K562 (cell line): ENCODE data around the gene IGFALS. TPM values are rescaled to one million over a fixed set of nuclear protein-coding genes. Genes with fewer than 3 reads are reported as not detected.

Experiments
- DNMT1 ChIP-seq: fragments of 450-650 bp; IDR thresholded peaks from 2 replicates; pipeline ENCODE4 v1.6.1; 2016; ENCODE audit warnings: antibody characterized with exemption, mild to moderate bottlenecking
- FIP1L1 ChIP-seq: fragments of 200-400 bp; formaldehyde crosslinking; IDR thresholded peaks from 2 replicates; pipeline ENCODE4 v1.6.1; 2018; ENCODE audit warnings: mild to moderate bottlenecking, low read depth, low read length; ENCODE audit not compliant: poor library complexity, severe bottlenecking
- GATAD2B ChIP-seq: fragments of 450-650 bp; IDR thresholded peaks from 2 replicates; pipeline ENCODE4 v1.6.1; 2017; ENCODE audit warnings: mild to moderate bottlenecking, borderline replicate concordance
- MCM5 ChIP-seq: fragments of 450-650 bp; IDR thresholded peaks from 2 replicates; pipeline ENCODE4 v1.6.1; 2016; ENCODE audit warnings: low read depth
- MTA3 ChIP-seq: fragments of 450-650 bp; formaldehyde crosslinking; IDR thresholded peaks from 2 replicates; pipeline ENCODE4 v1.6.1; 2017; ENCODE audit warnings: mild to moderate bottlenecking, borderline replicate concordance
- MXI1 ChIP-seq: IDR thresholded peaks from 2 replicates; pipeline ENCODE4 v1.6.1; 2011; ENCODE audit warnings: low read depth, mild to moderate bottlenecking, improper control_type of control experiment, low read length
- NCOR1 ChIP-seq: fragments of 450-650 bp; IDR thresholded peaks from 2 replicates; pipeline ENCODE4 v1.6.1; 2016; ENCODE audit warnings: mild to moderate bottlenecking, moderate library complexity
- NFIC ChIP-seq: fragments of 450-650 bp; IDR thresholded peaks from 2 replicates; pipeline ENCODE4 v1.6.1; 2017; ENCODE audit warnings: mild to moderate bottlenecking, inconsistent platforms
- POLR2G ChIP-seq: fragments of 200-400 bp; formaldehyde crosslinking; IDR thresholded peaks from 2 replicates; pipeline ENCODE4 v1.6.1; 2017; ENCODE audit warnings: low read depth, mild to moderate bottlenecking, antibody characterized with exemption, low read length, moderate library complexity
- RUNX1 ChIP-seq: sonication (generic); IDR thresholded peaks from 2 replicates; pipeline ENCODE4 v1.6.1; 2016; ENCODE audit warnings: antibody characterized with exemption, low read depth
- SAFB2 ChIP-seq: fragments of 200-400 bp; formaldehyde crosslinking; IDR thresholded peaks from 2 replicates; pipeline ENCODE4 v1.6.1; 2018; ENCODE audit warnings: borderline replicate concordance, low read length, low read depth, moderate library complexity; ENCODE audit not compliant: severe bottlenecking
- TAL1 ChIP-seq: fragments of 450-650 bp; IDR thresholded peaks from 2 replicates; pipeline ENCODE4 v1.6.1; 2016; ENCODE audit warnings: mild to moderate bottlenecking
- TCFL5 ChIP-seq: fragments of 250-450 bp; sonication (Bioruptor Pico); conservative IDR thresholded peaks from 2 replicates; pipeline ENCODE4 v1.6.1; 2021; ENCODE audit warnings: mild to moderate bottlenecking, moderate library complexity, matching md5 sums
- TEAD1 ChIP-seq, 2 experiments: fragments of 450-650 bp in 1 of 2; sonication (generic) in 1 of 2; formaldehyde crosslinking; IDR thresholded peaks; 2 replicates each; pipeline versions ENCODE4 v1.4.0 to v1.8.0; 2020 to 2022; ENCODE audit warnings: mild to moderate bottlenecking in 2 of 2, missing genetic modification reagents in 1 of 2
- TOE1 ChIP-seq, 2 experiments: fragments of 450-650 bp in 1 of 2; sonication (generic) in 1 of 2; formaldehyde crosslinking in 1 of 2; IDR thresholded peaks; 2 replicates each; pipeline versions ENCODE4 v1.7.1 to v1.8.0; 2016 to 2022; ENCODE audit warnings: borderline replicate concordance in 2 of 2, mild to moderate bottlenecking in 2 of 2, antibody characterized with exemption in 1 of 2, inconsistent platforms in 1 of 2, low read depth in 1 of 2, missing genetic modification reagents in 1 of 2, moderate library complexity in 1 of 2
- ZNF212 ChIP-seq: fragments of 450-650 bp; formaldehyde crosslinking; IDR thresholded peaks from 2 replicates; pipeline ENCODE4 v1.4.0; 2020; ENCODE audit warnings: mild to moderate bottlenecking
- ZNF253 ChIP-seq: fragments of 250-450 bp; sonication (Bioruptor Pico); conservative IDR thresholded peaks from 2 replicates; pipeline ENCODE4 v1.6.1; 2021; ENCODE audit warnings: mild to moderate bottlenecking
- ZNF696 ChIP-seq: fragments of 250-450 bp; sonication (Bioruptor Pico); conservative IDR thresholded peaks from 2 replicates; pipeline ENCODE4 v1.4.0; 2020; ENCODE audit warnings: mild to moderate bottlenecking, moderate library complexity
- ZNF75A ChIP-seq: fragments of 450-650 bp; formaldehyde crosslinking; IDR thresholded peaks from 2 replicates; pipeline ENCODE4 v1.4.0; 2020; ENCODE audit warnings: mild to moderate bottlenecking
- ZZZ3 ChIP-seq: fragments of 450-650 bp; IDR thresholded peaks from 2 replicates; pipeline ENCODE4 v1.6.1; 2016; ENCODE audit warnings: antibody characterized with exemption, mild to moderate bottlenecking, moderate library complexity
- polyA plus RNA-seq, 8 experiments: library from polyadenylated mRNA; depleted of rRNA in 4 of 8; stranded (reverse) in 5 of 8; unstranded in 3 of 8; fragments of >200 nt; fragmentation: Nextera tagmentation in 2 of 8; fragmentation: Illumina TruSeq in 1 of 8; extraction: Ambion mirVana in 2 of 8; extraction: Trizol in 1 of 8; gene quantifications; 2 replicates each; pipeline versions ENCODE4 v1.2.1 to v1.2.3, GENCODE V29; 2011 to 2014; ENCODE audit warnings: inconsistent platforms in 1 of 8, missing spikeins in 1 of 8
- total RNA-seq, 7 experiments: library from RNA; depleted of rRNA in 6 of 7; stranded (reverse); fragments of >200 nt in 6 of 7; fragmentation: Illumina TruSeq in 2 of 7; extraction: Trizol in 2 of 7; gene quantifications; 2 replicates each; pipeline versions ENCODE4 v1.2.1 to v1.2.3, GENCODE V29; 2011 to 2021; ENCODE audit warnings: low replicate concordance in 1 of 7
- TF ChIP-seq, protein P1 (sequence below): fragments of 450-650 bp; formaldehyde crosslinking; IDR thresholded peaks from 2 replicates; pipeline ENCODE4 v1.4.0; 2020; ENCODE audit warnings: mild to moderate bottlenecking, moderate library complexity
- TF ChIP-seq, protein P2 (sequence below): IDR thresholded peaks from 2 replicates; pipeline ENCODE4 v1.6.1; 2014; ENCODE audit warnings: antibody characterized with exemption
- TF ChIP-seq, protein P3 (sequence below): fragments of 450-650 bp; formaldehyde crosslinking; IDR thresholded peaks from 2 replicates; pipeline ENCODE4 v1.4.0; 2020; ENCODE audit warnings: mild to moderate bottlenecking, mixed read lengths

The IGFALS gene
- total and polyA plus RNA-seq, 9 of the 15 experiments (the other 6 are each of a cell fraction or from before 2014, with no cell fraction given) = not detected

DNA sequence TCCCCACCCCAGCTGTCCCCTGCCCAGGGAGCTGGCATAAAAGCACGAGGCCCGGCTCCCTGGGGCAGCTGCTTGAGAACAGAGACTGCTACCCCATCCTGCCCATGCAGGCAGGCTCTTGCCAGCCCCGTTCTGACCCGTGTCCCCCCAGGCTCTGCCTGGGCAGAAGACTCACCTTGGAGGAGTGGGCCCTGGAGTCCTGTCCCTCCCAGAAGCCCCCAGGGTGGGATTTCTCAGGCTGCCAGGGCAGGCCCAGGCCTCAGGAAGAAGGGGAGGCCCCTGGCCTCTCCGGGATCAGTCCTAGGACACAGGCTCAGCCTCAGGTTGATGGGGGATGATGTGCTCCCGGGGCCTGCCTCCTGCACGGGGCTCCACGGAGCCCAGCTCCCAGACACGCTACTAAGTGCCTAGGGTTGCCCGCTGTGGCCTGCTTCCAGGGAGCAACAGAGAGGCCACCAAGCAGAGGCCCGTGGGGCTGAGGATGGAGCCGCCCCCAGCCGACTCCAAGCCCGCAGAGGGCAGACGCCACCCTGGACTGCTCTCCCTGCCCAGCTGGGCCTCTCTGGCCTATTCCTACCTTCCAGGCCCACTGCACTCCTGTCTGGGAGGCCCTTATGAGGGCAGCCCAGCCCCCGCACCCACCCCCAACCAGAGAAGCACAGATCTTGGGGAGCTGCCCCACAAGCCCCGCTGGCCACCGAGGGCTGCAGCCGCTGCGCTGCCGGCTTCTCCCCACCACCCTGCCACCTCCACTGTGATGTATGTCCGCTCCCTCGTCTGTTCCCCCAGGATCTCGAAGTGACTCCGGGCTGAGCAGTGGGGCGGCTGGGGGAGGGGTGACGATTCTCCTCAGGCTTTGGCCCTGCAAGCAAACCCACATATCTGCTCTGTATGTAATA lies 23.9 kb downstream of the IGFALS start (continued):
- TF ChIP-seq MCM5 (no peak), ZNF212 (CRISPR knock-in tag) (no peak), ZNF696 (no peak), TEAD1 (CRISPR knock-in tag; IDR thresholded peaks at IDR 0.05) (0 out of 4 replicates have a peak, but pooled peaks of 1 of the 2 experiments have one; percentile 34), NFIC (no peak), GATAD2B (no peak), FIP1L1 (peak; percentile 50), ZZZ3 (no peak), TCFL5 (CRISPR knock-in tag) (no peak), TAL1 (no peak), ZNF253 (CRISPR knock-in tag) (no peak), SAFB2 (no peak), POLR2G (peak; percentile 22; the same call in 1 of the 2 replicates), MTA3 (no peak), TOE1 (IDR thresholded peaks at IDR 0.05; ENCODE audit: borderline replicate concordance) (no peak), TOE1 (CRISPR knock-in tag; IDR thresholded peaks at IDR 0.05; ENCODE audit: borderline replicate concordance, low read depth) (no peak), DNMT1 (no peak), ZNF75A (no peak), MXI1 (no peak), NCOR1 (0 out of 2 replicates have a peak, but pooled peaks have one; percentile 9), RUNX1 (no peak)
- TF ChIP-seq, protein P1, sequence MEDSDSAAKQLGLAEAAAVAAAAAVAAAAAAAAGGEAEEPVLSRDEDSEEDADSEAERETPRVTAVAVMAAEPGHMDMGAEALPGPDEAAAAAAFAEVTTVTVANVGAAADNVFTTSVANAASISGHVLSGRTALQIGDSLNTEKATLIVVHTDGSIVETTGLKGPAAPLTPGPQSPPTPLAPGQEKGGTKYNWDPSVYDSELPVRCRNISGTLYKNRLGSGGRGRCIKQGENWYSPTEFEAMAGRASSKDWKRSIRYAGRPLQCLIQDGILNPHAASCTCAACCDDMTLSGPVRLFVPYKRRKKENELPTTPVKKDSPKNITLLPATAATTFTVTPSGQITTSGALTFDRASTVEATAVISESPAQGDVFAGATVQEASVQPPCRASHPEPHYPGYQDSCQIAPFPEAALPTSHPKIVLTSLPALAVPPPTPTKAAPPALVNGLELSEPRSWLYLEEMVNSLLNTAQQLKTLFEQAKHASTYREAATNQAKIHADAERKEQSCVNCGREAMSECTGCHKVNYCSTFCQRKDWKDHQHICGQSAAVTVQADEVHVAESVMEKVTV (CRISPR knock-in tag) = no peak
- TF ChIP-seq, protein P2, sequence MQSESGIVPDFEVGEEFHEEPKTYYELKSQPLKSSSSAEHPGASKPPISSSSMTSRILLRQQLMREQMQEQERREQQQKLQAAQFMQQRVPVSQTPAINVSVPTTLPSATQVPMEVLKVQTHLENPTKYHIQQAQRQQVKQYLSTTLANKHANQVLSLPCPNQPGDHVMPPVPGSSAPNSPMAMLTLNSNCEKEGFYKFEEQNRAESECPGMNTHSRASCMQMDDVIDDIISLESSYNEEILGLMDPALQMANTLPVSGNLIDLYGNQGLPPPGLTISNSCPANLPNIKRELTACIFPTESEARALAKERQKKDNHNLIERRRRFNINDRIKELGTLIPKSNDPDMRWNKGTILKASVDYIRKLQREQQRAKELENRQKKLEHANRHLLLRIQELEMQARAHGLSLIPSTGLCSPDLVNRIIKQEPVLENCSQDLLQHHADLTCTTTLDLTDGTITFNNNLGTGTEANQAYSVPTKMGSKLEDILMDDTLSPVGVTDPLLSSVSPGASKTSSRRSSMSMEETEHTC = no peak
- TF ChIP-seq, protein P3, sequence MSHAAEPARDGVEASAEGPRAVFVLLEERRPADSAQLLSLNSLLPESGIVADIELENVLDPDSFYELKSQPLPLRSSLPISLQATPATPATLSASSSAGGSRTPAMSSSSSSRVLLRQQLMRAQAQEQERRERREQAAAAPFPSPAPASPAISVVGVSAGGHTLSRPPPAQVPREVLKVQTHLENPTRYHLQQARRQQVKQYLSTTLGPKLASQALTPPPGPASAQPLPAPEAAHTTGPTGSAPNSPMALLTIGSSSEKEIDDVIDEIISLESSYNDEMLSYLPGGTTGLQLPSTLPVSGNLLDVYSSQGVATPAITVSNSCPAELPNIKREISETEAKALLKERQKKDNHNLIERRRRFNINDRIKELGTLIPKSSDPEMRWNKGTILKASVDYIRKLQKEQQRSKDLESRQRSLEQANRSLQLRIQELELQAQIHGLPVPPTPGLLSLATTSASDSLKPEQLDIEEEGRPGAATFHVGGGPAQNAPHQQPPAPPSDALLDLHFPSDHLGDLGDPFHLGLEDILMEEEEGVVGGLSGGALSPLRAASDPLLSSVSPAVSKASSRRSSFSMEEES (CRISPR knock-in tag) = no peak
